Putamen (tissue), 1 donor: ENCODE results near the gene CRABP1.

Source experiments
- DNase-seq: peaks from one replicate; pipeline ENCODE4 v3.0.0-alpha.2; 2016; ENCODE audit warnings: low spot score

The CRABP1 gene

GRCh38 chr15:78317145-78317836, 22.9 kb upstream of the CRABP1 start:
- DNase-seq: no peak

GRCh38 chr15:78319588-78319987, 20.6 kb upstream of the CRABP1 start:
- no peak for DNase-seq

- DNase-seq: no peak
Measured at GRCh38 chr15:78320183-78320582, 20.0 kb upstream of the CRABP1 start.

GRCh38 chr15:78321041-78321570, 19.0 kb upstream of the CRABP1 start:
- DNase-seq: no peak

GRCh38 chr15:78321786-78322185, 18.4 kb upstream of the CRABP1 start:
- no peak for DNase-seq

- DNase-seq: no peak
Measured at GRCh38 chr15:78322243-78322642, 17.9 kb upstream of the CRABP1 start.

GRCh38 chr15:78322724-78323521, 17.2 kb upstream of the CRABP1 start:
- DNase-seq: no peak

GRCh38 chr15:78323693-78324092, 16.5 kb upstream of the CRABP1 start:
- no peak for DNase-seq

- DNase-seq: no peak
Measured at GRCh38 chr15:78324144-78324543, 16.0 kb upstream of the CRABP1 start.

- DNase-seq: no peak
Measured at GRCh38 chr15:78325092-78325843, 14.9 kb upstream of the CRABP1 start.

- DNase-seq: no peak
Measured at GRCh38 chr15:78327466-78327865, 12.7 kb upstream of the CRABP1 start.

GRCh38 chr15:78329625-78330024, 10.5 kb upstream of the CRABP1 start:
- no peak for DNase-seq

GRCh38 chr15:78334845-78335244, 5.3 kb upstream of the CRABP1 start:
- DNase-seq: no peak

- no peak for DNase-seq
Measured at GRCh38 chr15:78335985-78336384, 4.2 kb upstream of the CRABP1 start.

GRCh38 chr15:78338781-78339180, 1.4 kb upstream of the CRABP1 start:
- DNase-seq: no peak

- DNase-seq: no peak
Measured at GRCh38 chr15:78339559-78339958, 594 bp upstream of the CRABP1 start.

- no peak for DNase-seq
Measured at GRCh38 chr15:78341057-78341987, 1.2 kb downstream of the CRABP1 start.

- no peak for DNase-seq
Measured at GRCh38 chr15:78342021-78342420, 1.9 kb downstream of the CRABP1 start.

GRCh38 chr15:78343276-78344060, 3.3 kb downstream of the CRABP1 start:
- no peak for DNase-seq

- DNase-seq: no peak
Measured at GRCh38 chr15:78345396-78346125, 5.4 kb downstream of the CRABP1 start.
